Fibroblast of lung (primary cell): ENCODE data around the gene FUBP1. TPM values are rescaled to one million over a fixed set of nuclear protein-coding genes. Genes with fewer than 3 reads are reported as not detected.
"Not testable (repeated sequence)": the region's sequence is repeated elsewhere in the genome, so short reads cannot be mapped to it uniquely, and the experiment has no call there.

ENCODE experiments used
- DNase-seq, 2 donors: peaks; one replicate each; pipeline versions ENCODE4 v3.0.0 to v3.0.0-alpha.2; 2010; ENCODE audit warnings: low read depth in 2 of 2
- H2AFZ ChIP-seq: 2 replicates; pipeline ENCODE4 v1.5.1; 2012; ENCODE audit warnings: low read length, control low read depth, inconsistent platforms
- H3K27ac ChIP-seq: 2 replicates; pipeline ENCODE4 v1.5.1; 2011; ENCODE audit warnings: low read length, control low read depth; ENCODE audit not compliant: insufficient read depth
- H3K27me3 ChIP-seq: 2 replicates; pipeline ENCODE4 v1.5.1; 2011; ENCODE audit warnings: mild to moderate bottlenecking, low read length; ENCODE audit not compliant: control insufficient read depth, insufficient read depth
- H3K36me3 ChIP-seq: 2 replicates; pipeline ENCODE4 v1.5.1; 2011; ENCODE audit warnings: low read length; ENCODE audit not compliant: control insufficient read depth, insufficient read depth
- H3K4me1 ChIP-seq: 2 replicates; pipeline ENCODE4 v1.5.1; 2011; ENCODE audit warnings: low read length; ENCODE audit not compliant: control insufficient read depth, insufficient read depth; ENCODE audit errors: extremely low read depth
- H3K4me2 ChIP-seq: 2 replicates; pipeline ENCODE4 v1.5.1; 2011; ENCODE audit warnings: low read length, control low read depth; ENCODE audit not compliant: insufficient read depth; ENCODE audit errors: extremely low read depth
- H3K4me3 ChIP-seq, 4 experiments: fragments of 200-600 bp in 1 of 4; sonication (generic) in 1 of 4; replicated peaks in 1 of 4; 2 replicates each; pipeline ENCODE4 v1.5.1; 2011 to 2016; ENCODE audit warnings: low read length in 4 of 4, low read depth in 3 of 4, mild to moderate bottlenecking in 3 of 4, control low read depth in 2 of 4, inconsistent platforms in 1 of 4, mixed read lengths in 1 of 4; ENCODE audit not compliant: insufficient read depth in 1 of 4; ENCODE audit errors: control extremely low read depth in 1 of 4
- H3K79me2 ChIP-seq: 2 replicates; pipeline ENCODE4 v1.5.1; 2012; ENCODE audit warnings: mild to moderate bottlenecking, low read length, inconsistent platforms; ENCODE audit not compliant: control insufficient read depth, insufficient read depth
- H3K9ac ChIP-seq: 2 replicates; pipeline ENCODE4 v1.5.1; 2011; ENCODE audit warnings: mild to moderate bottlenecking, low read length, control low read depth; ENCODE audit not compliant: insufficient read depth
- H3K9me3 ChIP-seq: 2 replicates; pipeline ENCODE4 v1.5.1; 2012; ENCODE audit warnings: low read depth, low read length; ENCODE audit not compliant: control insufficient read depth, insufficient read depth
- H4K20me1 ChIP-seq: 2 replicates; pipeline ENCODE4 v1.5.1; 2011; ENCODE audit warnings: low read length; ENCODE audit not compliant: control insufficient read depth, insufficient read depth; ENCODE audit errors: extremely low read depth
- CTCF ChIP-seq, 2 donors: IDR thresholded peaks in 1 of 2; conservative IDR thresholded peaks in 1 of 2; 1 replicate in 1 of 2; 2 replicates in 1 of 2; pipeline ENCODE4 v1.5.1; 2011 to 2012; ENCODE audit warnings: low read length in 2 of 2, control low read depth in 1 of 2, inconsistent platforms in 1 of 2, low read depth in 1 of 2, mild to moderate bottlenecking in 1 of 2
- EZH2 ChIP-seq: IDR thresholded peaks from 2 replicates; pipeline ENCODE4 v1.5.1; 2012; ENCODE audit warnings: low read length, control low read depth, mild to moderate bottlenecking; ENCODE audit errors: missing control alignments
- polyA plus RNA-seq, 2 donors: library from polyadenylated mRNA; depleted of rRNA in 1 of 2; stranded (reverse) in 1 of 2; unstranded in 1 of 2; fragments of >200 nt; gene quantifications; 2 replicates each; pipeline ENCODE4 v1.2.1, GENCODE V29; 2011 to 2012; ENCODE audit warnings: missing spikeins in 1 of 2
- total RNA-seq: library from RNA; depleted of rRNA; stranded (reverse); fragments of >200 nt; gene quantifications from 2 replicates; pipeline ENCODE4 v1.2.1, GENCODE V29; 2014

Gene FUBP1
- total and polyA plus RNA-seq, 2 donors (not counting 1 experiment from before 2014, with no cell fraction given), result 99.4 to 102 TPM

- Histone ChIP-seq H4K20me1 (no peaks in the 10 kb centered on the region), H3K9ac (no peak overlapping the region), H3K4me1 (peaks cover 2% of the 10 kb centered on the region), H3K9me3 (no peaks in the 10 kb centered on the region), H3K79me2 (peaks cover 70% of the 10 kb centered on the region), H3K4me2 (no peak overlapping the region), H3K36me3 (no peaks in the 10 kb centered on the region), H3K27ac (no peak overlapping the region), H3K4me3 (no peak overlapping the region), H2AFZ (no peak overlapping the region), H3K27me3 (no peaks in the 10 kb centered on the region)
- TF ChIP-seq CTCF (conservative IDR thresholded peaks at IDR 0.05 in 1 of 2, IDR thresholded peaks at IDR 0.05 in 1 of 2; ENCODE audit: low read depth in 1 of 2, low read length in 2 of 2) (no peak), EZH2 (no peak)
- DNase-seq, result no peak
Observed at GRCh38 chr1:77986810-77987209, 7.9 kb upstream of the FUBP1 start.

GRCh38 chr1:77984629-77985028, 5.8 kb upstream of the FUBP1 start:
- Histone ChIP-seq H3K4me3 (no peak overlapping the region), H2AFZ (no peak overlapping the region), H3K27ac (no peak overlapping the region), H3K79me2 (peaks cover 78% of the 10 kb centered on the region), H3K27me3 (no peaks in the 10 kb centered on the region), H3K9ac (no peak overlapping the region), H3K4me2 (no peak overlapping the region), H3K36me3 (no peaks in the 10 kb centered on the region), H3K4me1 (peaks cover 2% of the 10 kb centered on the region), H3K9me3 (no peaks in the 10 kb centered on the region), H4K20me1 (no peaks in the 10 kb centered on the region)
- TF ChIP-seq EZH2 (no peak), CTCF (conservative IDR thresholded peaks at IDR 0.05 in 1 of 2, IDR thresholded peaks at IDR 0.05 in 1 of 2; ENCODE audit: low read depth in 1 of 2, low read length in 2 of 2) (no peak)
- no peak for DNase-seq

GRCh38 chr1:77983997-77984355, 5.1 kb upstream of the FUBP1 start:
- no peak for DNase-seq
- Histone ChIP-seq H3K9ac (no peak overlapping the region), H3K4me1 (peaks cover 2% of the 10 kb centered on the region), H3K27me3 (no peaks in the 10 kb centered on the region), H3K4me2 (no peak overlapping the region), H4K20me1 (no peaks in the 10 kb centered on the region), H3K79me2 (peaks cover 75% of the 10 kb centered on the region), H3K9me3 (no peaks in the 10 kb centered on the region), H2AFZ (no peak overlapping the region), H3K4me3 (no peak overlapping the region), H3K27ac (no peak overlapping the region), H3K36me3 (no peaks in the 10 kb centered on the region)
- TF ChIP-seq EZH2, result no peak
- no peak for TF ChIP-seq CTCF (conservative IDR thresholded peaks at IDR 0.05 in 1 of 2, IDR thresholded peaks at IDR 0.05 in 1 of 2; ENCODE audit: low read depth in 1 of 2, low read length in 2 of 2)

GRCh38 chr1:77983352-77983996, 4.6 kb upstream of the FUBP1 start:
- H3K36me3 ChIP-seq, H3K4me3 ChIP-seq, H3K4me1 ChIP-seq, H3K9ac ChIP-seq, H3K9me3 ChIP-seq, H3K27me3 ChIP-seq, H3K4me2 ChIP-seq, DNase-seq, H4K20me1 ChIP-seq, H2AFZ ChIP-seq, H3K27ac ChIP-seq: not testable (repeated sequence)
- peaks cover 75% of the 10 kb centered on the region for H3K79me2 ChIP-seq
